Keratinocyte (primary cell): Measurements from ENCODE around the gene RASA3. TPM values are rescaled to one million over a fixed set of nuclear protein-coding genes. Genes with fewer than 3 reads are reported as not detected.

ENCODE experiments used
- DNase-seq: peaks from one replicate; pipeline ENCODE4 v3.0.0-alpha.2; 2011; ENCODE audit warnings: low read depth, missing footprints, low spot score
- FAIRE-seq: peaks from 2 replicates; lab custom pipeline; 2011; peaks lifted over from hg19 to GRCh38; lab: Jason Lieb, UNC
- H2AFZ ChIP-seq: 2 replicates; pipeline ENCODE4 v1.6.0; 2012; ENCODE audit warnings: low read length, control low read depth, inconsistent platforms; ENCODE audit not compliant: control insufficient read depth
- H3K27ac ChIP-seq: 2 replicates; pipeline ENCODE4 v1.5.1; 2011; ENCODE audit warnings: low read length; ENCODE audit not compliant: control insufficient read depth, insufficient read depth
- H3K27me3 ChIP-seq: 3 replicates; pipeline ENCODE4 v1.6.0; 2011; ENCODE audit warnings: low read length; ENCODE audit not compliant: control insufficient read depth, insufficient read depth; ENCODE audit errors: extremely low read depth
- H3K36me3 ChIP-seq, 2 experiments: 2 replicates in 1 of 2; 3 replicates in 1 of 2; pipeline ENCODE4 v1.5.1; 2011; ENCODE audit warnings: low read length in 2 of 2, mild to moderate bottlenecking in 1 of 2; ENCODE audit not compliant: control insufficient read depth in 2 of 2, insufficient read depth in 2 of 2; ENCODE audit errors: extremely low read depth in 1 of 2
- H3K4me1 ChIP-seq: 3 replicates; pipeline ENCODE4 v1.5.1; 2011; ENCODE audit warnings: low read length; ENCODE audit not compliant: control insufficient read depth, insufficient read depth; ENCODE audit errors: extremely low read depth
- H3K4me2 ChIP-seq: 3 replicates; pipeline ENCODE4 v1.6.0; 2011; ENCODE audit warnings: low read depth, low read length; ENCODE audit not compliant: control insufficient read depth, insufficient read depth; ENCODE audit errors: extremely low read depth
- H3K4me3 ChIP-seq, 3 experiments: fragments of 200-600 bp in 1 of 3; sonication (generic) in 1 of 3; 2 replicates in 2 of 3; 3 replicates in 1 of 3; pipeline ENCODE4 v1.5.1; 2011 to 2016; ENCODE audit warnings: low read length in 3 of 3, mild to moderate bottlenecking in 3 of 3, control low read depth in 2 of 3, inconsistent platforms in 1 of 3, low read depth in 1 of 3, mixed read lengths in 1 of 3, mixed run types in 1 of 3, moderate library complexity in 1 of 3; ENCODE audit not compliant: control insufficient read depth in 2 of 3, insufficient read depth in 2 of 3; ENCODE audit errors: extremely low read depth in 1 of 3
- H3K79me2 ChIP-seq: 2 replicates; pipeline ENCODE4 v1.6.0; 2012; ENCODE audit warnings: low read length; ENCODE audit not compliant: control insufficient read depth, insufficient read depth
- H3K9ac ChIP-seq: 3 replicates; pipeline ENCODE4 v1.6.0; 2011; ENCODE audit warnings: low read length; ENCODE audit not compliant: control insufficient read depth, insufficient read depth; ENCODE audit errors: extremely low read depth
- H3K9me1 ChIP-seq: 3 replicates; pipeline ENCODE4 v1.6.0; 2011; ENCODE audit warnings: low read length; ENCODE audit not compliant: control insufficient read depth, insufficient read depth; ENCODE audit errors: extremely low read depth
- H3K9me3 ChIP-seq: 2 replicates; pipeline ENCODE4 v1.5.1; 2012; ENCODE audit warnings: low read depth, low read length; ENCODE audit not compliant: control insufficient read depth
- H4K20me1 ChIP-seq: 3 replicates; pipeline ENCODE4 v1.6.0; 2011; ENCODE audit warnings: low read length; ENCODE audit not compliant: control insufficient read depth, insufficient read depth; ENCODE audit errors: extremely low read depth
- EZH2 ChIP-seq: IDR thresholded peaks from one replicate; pipeline ENCODE4 v1.6.1; 2012; ENCODE audit warnings: inconsistent platforms, mild to moderate bottlenecking, low read length, moderate library complexity
- dilution Hi-C: fragments of 300-500 bp; cut with MboI; formaldehyde crosslinking; loops from one replicate; pipeline ENCODE4 v1.7.0; 2020; ENCODE audit warnings: low sequenced_read_pairs; ENCODE audit not compliant: extremely low pct_ligation_motif_present
- polyA plus RNA-seq, 5 experiments: library from polyadenylated mRNA; depleted of rRNA in 3 of 5; stranded (reverse) in 3 of 5; stranded (forward) in 1 of 5; unstranded in 1 of 5; fragments of >200 nt; gene quantifications; 1 replicate in 1 of 5; 2 replicates in 3 of 5; 3 replicates in 1 of 5; pipeline versions ENCODE4 v1.2.1 to v1.2.3, GENCODE V29; 2011 to 2012; ENCODE audit warnings: missing spikeins in 2 of 5, low read depth in 1 of 5, low replicate concordance in 1 of 5
- TF ChIP-seq, protein P1 (sequence below), 3 experiments: IDR thresholded peaks in 1 of 3; conservative IDR thresholded peaks in 1 of 3; optimal IDR thresholded peaks in 1 of 3; 2 replicates in 2 of 3; 3 replicates in 1 of 3; pipeline versions ENCODE3 to v1.5.1; 2011; ENCODE audit warnings: low read length in 3 of 3, mild to moderate bottlenecking in 3 of 3, moderate library complexity in 2 of 3, control low read depth in 1 of 3, inconsistent platforms in 1 of 3; ENCODE audit not compliant: insufficient read depth in 2 of 3; ENCODE audit errors: extremely low read depth in 1 of 3

RASA3 gene
- polyA plus RNA-seq, 1 donor (not counting 4 experiments of a cell fraction or from before 2014, with no cell fraction given): 4.1 TPM

DNA sequence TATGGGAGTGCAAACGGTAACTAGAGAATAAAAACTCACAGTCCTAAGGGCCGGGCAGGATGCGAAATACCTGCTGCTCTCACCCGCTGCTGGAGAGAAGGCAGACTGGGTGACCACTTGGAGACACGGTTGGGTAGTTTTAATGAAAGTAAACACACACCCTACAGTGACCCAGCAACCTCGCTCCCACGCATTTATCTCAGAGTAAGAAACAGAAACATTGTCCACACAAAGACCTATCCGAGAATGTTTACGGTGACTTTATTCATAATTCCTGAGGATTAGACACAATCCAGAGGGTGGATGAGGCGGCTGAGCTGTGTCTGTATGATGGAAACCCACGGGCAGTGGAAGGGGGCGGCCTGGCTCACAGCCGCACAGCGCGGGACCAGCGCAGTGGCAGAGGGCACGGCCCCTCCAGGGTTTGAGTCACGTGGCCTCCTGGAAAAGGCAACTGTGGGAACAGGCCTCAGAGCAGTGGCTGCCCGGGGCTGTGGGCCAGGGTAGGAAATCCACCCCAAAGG lies 85.0 kb downstream of the RASA3 start:
- dilution Hi-C loops: no loop called here
- H3K4me2 ChIP-seq: no peak overlapping the region
- no peak overlapping the region for H2AFZ ChIP-seq
- DNase-seq: no peak
- H3K9ac ChIP-seq: no peak overlapping the region
- no peaks in the 10 kb centered on the region for H3K9me1 ChIP-seq
- no peaks in the 10 kb centered on the region for H3K36me3 ChIP-seq
- H3K27me3 ChIP-seq: no peaks in the 10 kb centered on the region
- no peaks in the 10 kb centered on the region for H3K9me3 ChIP-seq
- no peaks in the 10 kb centered on the region for H3K79me2 ChIP-seq
- no peaks in the 10 kb centered on the region for H3K4me1 ChIP-seq
- H3K4me3 ChIP-seq: no peak overlapping the region
- H3K27ac ChIP-seq: no peak overlapping the region
- TF ChIP-seq, protein P1, sequence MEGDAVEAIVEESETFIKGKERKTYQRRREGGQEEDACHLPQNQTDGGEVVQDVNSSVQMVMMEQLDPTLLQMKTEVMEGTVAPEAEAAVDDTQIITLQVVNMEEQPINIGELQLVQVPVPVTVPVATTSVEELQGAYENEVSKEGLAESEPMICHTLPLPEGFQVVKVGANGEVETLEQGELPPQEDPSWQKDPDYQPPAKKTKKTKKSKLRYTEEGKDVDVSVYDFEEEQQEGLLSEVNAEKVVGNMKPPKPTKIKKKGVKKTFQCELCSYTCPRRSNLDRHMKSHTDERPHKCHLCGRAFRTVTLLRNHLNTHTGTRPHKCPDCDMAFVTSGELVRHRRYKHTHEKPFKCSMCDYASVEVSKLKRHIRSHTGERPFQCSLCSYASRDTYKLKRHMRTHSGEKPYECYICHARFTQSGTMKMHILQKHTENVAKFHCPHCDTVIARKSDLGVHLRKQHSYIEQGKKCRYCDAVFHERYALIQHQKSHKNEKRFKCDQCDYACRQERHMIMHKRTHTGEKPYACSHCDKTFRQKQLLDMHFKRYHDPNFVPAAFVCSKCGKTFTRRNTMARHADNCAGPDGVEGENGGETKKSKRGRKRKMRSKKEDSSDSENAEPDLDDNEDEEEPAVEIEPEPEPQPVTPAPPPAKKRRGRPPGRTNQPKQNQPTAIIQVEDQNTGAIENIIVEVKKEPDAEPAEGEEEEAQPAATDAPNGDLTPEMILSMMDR (optimal IDR thresholded peaks at IDR 0.05 in 1 of 3, IDR thresholded peaks at IDR 0.05 in 1 of 3, conservative IDR thresholded peaks at IDR 0.05 in 1 of 3; ENCODE audit: extremely low read depth in 1 of 3, insufficient read depth in 2 of 3, low read length in 3 of 3): no peak
- TF ChIP-seq EZH2: no peak
- H4K20me1 ChIP-seq: no peaks in the 10 kb centered on the region
- FAIRE-seq: no peak

GRCh38 chr13:114046431-114046975 lies 85.9 kb downstream of the RASA3 start:
- no peaks in the 10 kb centered on the region for H3K27me3 ChIP-seq
- H3K36me3 ChIP-seq: no peaks in the 10 kb centered on the region
- H3K4me1 ChIP-seq: no peaks in the 10 kb centered on the region
- H2AFZ ChIP-seq: no peak overlapping the region
- H3K4me2 ChIP-seq: no peak overlapping the region
- FAIRE-seq (no peak), DNase-seq (no peak)
- H4K20me1 ChIP-seq: no peaks in the 10 kb centered on the region
- no peaks in the 10 kb centered on the region for H3K79me2 ChIP-seq
- H3K4me3 ChIP-seq: no peak overlapping the region
- no peaks in the 10 kb centered on the region for H3K9me3 ChIP-seq
- H3K9me1 ChIP-seq: no peaks in the 10 kb centered on the region
- TF ChIP-seq, protein P1 (optimal IDR thresholded peaks at IDR 0.05 in 1 of 3, IDR thresholded peaks at IDR 0.05 in 1 of 3, conservative IDR thresholded peaks at IDR 0.05 in 1 of 3; ENCODE audit: extremely low read depth in 1 of 3, insufficient read depth in 2 of 3, low read length in 3 of 3): no peak
- TF ChIP-seq EZH2: no peak
- H3K27ac ChIP-seq: no peak overlapping the region
- dilution Hi-C loops: no loop called here
- no peak overlapping the region for H3K9ac ChIP-seq
